NCI-H187 treated with DMSO at 0.1 percent for 48 hours (cell line): ENCODE results near the gene MED12L.
"Not testable (repeated sequence)": the region's sequence is repeated elsewhere in the genome, so short reads cannot be mapped to it uniquely, and the experiment has no call there.

Experiments used
- DNase-seq: peaks from one replicate; lab custom pipeline; 2025; lab: John Stamatoyannopoulos, UW

MED12L gene

DNA sequence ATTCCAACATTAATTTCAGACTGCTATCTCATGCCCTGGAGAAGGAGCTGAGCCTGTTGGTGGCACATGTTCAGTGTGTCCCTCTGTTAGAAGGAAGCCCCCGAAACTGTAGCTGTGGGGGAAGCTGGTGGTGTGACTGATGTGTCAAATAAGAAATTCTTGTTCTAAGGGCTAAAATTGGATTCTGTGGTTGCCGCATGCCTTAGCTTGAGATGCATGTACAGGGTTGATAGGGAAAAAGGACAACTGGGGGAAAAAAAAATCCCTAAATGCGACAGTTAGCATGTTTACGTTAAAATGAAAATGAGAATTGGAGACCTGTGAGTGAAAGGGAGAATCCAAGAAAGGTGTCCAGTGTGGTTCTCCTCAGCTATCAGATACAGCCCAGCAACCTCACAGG, 58.6 kb downstream of the MED12L start:
- no peak for DNase-seq

DNA sequence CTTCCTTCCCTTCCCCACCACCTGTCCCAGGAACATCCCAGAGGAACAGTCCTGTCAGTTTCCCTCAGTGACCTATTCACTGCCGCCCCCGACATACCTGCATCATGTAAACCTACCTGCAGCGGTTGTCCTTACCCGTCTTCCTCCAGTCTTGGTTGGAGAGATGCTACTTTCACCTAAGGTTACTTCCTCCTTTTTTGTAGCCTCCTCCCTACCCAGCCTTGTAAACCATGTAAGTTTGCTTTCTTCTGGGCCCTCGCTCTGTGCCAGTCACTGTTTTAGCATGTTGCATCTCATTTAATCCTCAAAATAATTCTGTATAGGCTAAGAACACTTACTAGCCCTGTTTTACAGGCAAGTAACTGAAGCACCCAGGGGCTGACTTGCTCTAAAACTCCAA, 59.3 kb downstream of the MED12L start:
- no peak for DNase-seq

DNA sequence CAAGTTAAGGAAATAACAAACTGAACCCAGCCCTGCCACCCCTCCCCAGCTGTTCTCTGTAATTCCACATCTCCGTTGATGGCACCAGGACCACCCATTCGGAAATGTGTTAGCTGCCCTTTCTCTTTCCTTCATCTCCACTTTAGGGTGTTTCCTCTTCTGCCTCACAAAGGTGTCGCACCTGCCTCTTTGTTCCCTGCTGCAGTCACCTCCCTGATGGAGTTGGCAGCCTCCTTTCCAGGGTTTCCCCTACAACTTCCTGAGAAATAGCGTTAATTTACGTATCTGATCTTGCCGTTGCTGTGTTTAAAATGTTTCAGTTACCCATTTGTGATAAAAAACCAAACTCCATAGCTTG, 60.2 kb downstream of the MED12L start:
- DNase-seq = no peak

DNA sequence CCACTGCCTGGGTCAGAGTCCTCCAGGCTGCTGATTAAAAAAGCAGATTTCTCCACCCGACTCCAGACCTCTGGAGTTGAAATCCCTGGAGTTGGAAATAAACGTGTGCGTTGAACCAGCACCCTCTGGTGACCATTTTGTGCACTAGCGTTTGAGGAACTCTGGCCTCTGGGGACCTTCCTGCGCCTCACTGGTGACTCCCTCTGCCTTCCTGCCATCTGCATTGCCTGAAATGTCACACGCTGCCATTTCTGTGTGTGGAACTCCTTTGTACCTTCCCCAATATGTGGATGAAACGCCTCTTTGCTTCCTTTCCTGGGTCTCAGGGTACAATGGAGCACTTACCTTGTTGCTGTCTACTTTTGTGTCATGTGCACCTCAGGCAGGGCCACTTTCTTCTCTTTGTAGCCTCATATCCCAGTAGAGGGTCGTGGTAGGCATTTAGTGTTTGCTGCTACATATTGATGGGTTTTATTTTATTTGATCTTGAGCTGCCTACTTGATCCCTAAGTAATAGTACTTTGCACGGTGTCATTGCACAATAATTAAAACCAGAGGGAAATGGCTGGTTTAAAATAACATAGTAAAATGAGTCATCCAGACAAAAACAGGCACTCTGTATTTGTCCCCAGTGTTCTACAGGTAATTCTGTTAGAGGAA, 60.7 kb downstream of the MED12L start:
- peak; percentile 35 for DNase-seq

DNA sequence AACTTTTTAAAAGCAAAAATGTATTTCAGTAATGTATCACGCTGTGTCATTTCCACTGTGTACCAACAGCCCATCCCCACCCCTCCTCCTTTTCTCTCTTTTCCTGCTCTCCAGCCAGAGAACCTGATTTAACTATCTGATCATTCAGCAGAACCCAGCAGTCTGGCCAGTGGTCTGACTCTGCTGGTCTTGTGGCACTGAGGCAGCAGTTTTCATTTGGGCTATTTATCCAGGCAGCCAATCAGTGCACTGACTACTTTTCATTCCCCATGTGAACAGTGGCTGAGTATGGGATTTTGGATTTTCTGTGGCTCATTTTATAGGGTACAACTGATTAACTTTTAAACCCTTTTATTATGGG, 61.2 kb downstream of the MED12L start:
- no peak for DNase-seq

DNA sequence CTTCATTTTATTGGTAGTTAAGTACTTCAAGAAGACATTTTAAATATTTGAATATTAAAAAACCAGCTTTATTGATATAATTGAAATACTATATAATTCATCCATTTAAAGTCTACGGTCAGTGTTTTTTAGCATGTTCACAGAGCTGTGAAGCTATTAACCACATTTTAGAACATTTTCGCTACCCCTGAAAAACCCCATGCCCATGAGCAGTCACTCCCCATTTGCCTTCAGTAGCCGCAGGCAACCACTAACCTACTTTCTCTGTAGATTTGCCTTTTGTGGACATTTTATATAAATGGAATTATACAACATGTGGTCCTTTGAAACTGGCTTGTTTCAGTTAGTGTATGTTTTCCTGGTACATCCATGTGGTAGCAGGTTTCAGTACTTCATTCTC, 61.8 kb downstream of the MED12L start:
- no peak for DNase-seq

DNA sequence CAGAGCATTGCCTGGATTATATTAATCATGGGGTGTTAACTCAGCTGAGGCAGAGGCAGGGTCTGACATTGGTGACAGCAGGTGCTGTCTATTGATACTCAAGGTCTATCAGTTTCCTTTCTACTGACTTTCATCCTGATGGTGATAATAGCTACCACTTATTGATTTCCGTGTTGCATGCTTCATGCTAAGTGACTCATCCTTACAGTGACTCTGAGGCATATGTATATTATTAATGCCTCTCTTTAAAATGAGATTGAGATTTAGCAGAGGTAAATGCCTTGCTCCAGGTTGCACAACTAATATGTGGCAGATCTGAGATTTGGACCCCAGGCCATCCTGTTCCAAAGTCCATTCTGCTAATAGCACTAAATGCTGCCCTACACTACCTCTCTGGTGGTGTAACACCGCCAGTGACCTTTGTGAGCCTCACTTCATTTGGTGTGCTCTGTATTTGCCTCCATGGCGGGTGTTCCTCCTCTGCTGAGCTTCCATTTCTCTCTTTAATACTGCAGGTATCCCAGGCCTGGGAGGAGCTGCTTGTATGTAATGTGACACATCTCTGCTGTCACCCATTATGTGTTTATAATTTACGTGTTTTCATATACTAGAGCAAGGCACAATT, 67.1 kb downstream of the MED12L start:
- no peak for DNase-seq

DNA sequence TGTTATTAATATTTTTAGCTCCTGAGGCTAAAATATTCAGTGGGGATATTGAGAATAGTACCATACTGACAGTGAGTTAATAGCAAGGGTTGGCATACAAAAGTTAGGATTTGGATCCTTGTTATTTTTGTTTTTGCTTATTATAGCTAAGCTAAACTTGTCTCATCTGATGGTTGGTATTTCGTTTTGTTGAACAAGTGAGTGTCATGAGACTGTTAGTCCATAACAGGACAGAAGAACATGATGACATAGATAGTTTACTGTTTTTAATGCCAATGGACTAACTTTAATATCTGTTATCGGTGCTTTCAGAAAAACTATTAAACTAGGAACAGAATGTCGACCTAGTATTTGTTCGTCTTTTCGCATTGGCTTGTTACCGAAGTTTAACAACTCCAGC, 69.1 kb downstream of the MED12L start:
- no peak for DNase-seq

DNA sequence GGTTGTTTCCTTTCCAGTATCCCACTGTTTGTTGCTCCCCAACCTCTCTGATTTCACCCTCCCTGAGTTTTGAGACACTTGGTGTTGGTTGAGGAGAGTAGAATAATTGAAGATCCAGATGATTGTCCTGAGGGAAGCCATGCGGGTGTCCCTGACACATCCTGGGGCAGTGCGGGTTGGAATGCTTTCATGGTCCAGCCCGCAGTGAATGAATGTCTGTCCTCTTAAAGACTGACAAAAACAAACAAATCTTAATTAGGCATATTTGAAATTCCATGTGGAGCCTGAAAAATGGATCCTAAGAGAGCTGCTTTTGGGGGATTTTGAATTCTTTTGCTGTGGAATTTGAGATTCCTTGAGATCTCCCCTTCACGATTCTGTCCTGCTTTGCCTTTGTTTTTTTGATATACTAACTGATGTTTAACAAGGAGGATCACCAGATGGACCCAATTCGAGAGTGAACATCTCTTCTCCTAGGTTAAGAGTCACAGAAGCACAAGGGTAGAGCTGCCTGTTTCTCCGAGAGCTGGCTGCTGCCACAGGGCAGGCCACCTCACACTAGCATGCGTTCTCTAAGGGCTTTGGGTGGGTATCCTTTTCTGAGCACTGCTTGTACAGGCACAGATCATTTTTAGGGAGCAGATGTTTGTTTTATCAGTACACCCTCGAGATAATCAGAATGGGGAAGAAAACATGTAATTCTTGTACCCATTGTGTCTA, 70.1 kb downstream of the MED12L start:
- DNase-seq = no peak

DNA sequence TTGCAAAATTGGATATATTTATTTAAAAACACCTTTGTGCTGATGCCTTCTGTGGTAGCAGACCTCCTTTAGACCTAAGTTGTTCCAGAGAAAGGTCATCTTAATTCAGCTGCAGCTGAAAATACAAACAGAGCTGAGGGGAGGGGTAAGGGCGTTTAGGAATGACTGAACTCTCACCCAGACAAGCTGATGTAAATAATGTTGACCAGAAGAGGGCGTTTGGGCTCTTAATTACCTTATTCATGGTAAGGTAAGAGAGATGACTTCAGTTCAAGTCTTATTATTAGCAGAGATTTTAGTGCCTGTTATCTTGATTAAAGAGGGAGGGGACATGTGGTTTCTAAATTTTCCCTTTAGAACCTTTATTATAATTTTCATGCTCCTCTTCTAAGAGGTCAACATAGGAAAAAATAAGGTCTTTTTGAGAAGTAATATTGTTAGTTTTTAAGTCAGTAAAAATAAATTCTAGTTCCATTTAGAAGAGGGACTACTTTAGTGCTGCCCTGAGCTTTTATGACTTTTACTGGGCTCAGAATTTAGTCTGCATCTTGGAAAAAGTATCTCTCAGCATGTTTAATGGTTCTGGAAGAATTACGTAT, 71.3 kb downstream of the MED12L start:
- peak; percentile 11 for DNase-seq

DNA sequence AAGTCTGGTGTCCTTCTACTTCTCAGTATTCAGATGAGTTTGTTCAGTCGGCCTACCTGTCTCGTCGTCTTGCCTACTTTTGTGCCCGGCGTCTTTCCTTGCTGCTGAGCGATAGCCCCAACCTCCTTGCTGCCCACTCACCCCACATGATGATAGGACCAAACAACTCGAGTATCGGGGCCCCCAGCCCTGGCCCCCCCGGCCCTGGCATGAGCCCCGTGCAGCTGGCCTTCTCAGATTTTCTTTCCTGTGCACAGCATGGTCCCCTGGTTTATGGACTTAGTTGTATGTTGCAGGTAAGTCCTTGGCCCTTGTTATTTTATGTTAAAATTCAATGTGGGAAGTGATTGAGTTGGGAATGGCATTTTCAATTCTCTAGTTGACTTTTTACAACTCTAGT, 74.3 kb downstream of the MED12L start:
- no peak for DNase-seq

DNA sequence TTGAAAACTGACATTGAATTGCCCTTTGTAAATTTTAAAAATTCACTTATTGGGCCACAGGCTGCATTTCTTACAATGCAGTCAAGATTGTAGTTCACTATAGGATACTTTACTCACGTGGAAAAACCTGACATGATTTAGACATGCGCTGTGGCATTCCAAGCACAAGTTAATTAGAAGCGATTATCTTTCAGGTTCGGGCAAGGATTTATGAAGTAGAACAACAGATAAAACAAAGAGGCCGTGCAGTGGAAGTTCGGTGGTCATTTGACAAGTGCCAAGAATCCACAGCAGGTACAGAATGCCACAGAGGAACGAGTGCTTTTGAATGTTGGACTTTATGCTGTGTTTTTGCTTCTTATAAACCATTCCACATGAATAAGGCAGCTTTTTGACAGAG, 79.8 kb downstream of the MED12L start:
- DNase-seq = no peak

DNA sequence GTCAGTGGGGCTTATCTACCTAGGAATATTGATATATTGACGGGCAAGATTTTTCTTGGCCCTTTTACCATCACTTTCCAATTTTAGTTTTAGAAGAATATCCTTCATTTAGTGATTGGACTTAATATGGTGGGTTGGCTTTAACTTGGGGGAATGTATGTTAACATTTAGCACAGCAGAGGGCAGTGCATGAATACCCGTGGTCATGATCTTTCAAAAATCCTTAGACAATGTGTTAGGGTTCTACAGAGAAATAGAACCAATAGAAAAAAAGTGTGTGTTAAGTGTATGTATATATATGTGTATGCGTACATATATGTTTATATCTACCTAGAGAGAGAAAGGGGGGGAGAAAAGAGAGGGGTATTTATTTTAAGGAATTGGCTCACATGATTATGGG, 80.7 kb downstream of the MED12L start:
- DNase-seq = no peak

DNA sequence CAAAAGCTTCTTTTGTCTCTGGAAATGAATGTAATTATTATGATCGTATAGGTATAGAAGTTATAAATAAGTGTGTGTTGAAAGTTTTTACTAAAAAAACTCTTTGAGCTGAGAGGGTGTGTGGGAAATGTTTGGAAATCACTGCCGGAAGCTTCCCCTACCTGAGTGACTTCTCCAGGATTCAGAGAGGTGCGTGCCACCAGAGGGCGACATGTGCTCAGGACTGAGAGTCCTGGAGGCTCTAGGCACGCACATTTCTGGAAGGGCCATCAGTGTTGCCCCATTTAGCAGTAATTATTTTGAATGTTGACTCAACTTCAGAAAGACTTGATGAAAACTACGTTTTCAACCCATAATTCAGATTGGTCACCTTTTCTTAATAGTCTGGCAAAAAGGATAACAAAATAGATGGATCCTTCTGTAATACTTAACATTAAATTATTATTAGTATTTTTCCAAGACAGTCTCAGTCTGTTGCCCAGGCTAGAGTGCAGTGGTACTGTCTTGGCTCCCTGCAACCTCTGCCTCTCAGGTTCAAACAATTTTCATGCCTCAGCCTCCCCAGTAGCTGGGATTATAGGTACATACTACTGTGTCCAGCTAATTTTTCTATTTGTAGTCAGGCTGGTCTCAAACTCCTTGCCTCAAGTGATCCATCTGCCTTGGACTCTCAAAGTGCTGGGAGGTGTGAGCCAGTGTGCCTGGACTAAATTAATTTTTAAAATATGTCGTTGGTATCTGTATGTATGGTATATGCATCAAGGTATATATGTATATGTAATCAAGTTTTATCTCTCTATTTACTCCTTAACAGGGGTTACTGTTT, 83.0 kb downstream of the MED12L start:
- DNase-seq = no peak

DNA sequence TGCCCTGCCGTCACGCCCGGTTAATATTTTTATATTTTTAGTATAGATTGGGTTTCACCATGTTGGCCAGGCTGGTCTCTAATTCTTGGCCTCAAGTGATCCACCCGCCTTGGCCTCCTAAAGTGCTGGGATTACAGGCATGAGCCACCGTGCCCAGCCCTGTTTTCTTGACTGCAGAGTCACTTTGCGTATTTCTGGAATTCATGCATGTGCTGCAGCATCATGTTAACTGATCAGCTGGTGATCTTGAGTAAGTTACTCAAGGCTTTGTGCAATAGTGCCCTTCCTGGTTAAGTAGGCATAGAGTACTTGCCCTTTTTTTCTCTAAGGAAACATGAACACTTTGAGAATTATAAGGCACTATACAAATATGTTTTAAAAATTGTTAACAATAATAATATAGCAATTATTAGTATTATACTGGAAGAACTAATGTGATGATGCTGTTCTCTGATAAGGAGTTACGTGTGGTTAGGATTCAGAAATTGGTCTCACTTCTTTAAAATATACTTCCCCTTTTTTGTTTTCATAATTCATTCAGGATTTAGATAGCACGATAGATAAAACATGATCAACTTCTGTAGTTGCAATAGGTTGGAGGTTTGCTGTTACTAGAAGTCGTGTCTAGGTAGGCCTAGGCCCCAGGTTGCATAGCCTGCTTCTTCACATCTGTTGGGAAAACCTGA, 83.9 kb downstream of the MED12L start:
- no peak for DNase-seq

DNA sequence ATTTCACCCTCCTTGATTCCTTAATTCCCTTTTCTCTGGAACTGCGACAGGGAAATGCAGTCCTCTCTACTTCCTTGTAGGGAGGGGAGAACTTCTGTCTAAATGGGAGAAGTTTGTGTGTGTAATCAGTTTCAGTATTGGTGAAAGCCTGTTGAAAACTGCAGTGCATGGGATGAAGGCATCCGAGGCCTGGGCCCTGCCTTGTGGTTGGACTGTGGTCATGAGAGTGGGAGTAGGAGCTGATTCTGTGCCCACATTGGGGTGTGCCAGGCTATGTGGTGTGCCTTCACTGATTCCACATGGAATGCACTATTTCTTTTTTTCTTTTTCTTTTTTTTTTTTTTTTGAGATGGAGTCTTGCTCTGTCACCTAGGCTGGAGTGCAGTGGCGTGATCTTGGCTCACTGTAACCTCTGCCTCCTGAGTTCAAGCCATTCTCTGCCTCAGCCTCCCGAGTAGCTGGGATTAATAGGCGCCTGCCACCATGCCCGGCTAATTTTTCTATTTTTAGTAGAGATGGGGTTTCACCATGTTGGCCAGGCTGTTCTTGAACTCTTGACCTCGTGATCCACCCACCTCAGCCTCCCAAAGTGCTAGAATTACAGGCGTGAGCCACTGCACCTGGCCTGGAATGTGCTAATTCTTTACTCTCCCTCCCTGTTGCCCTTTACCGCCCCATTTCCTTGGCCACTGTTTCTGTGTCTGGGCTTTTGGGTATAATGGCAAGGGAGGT, 84.7 kb downstream of the MED12L start:
- DNase-seq = not testable (repeated sequence)

DNA sequence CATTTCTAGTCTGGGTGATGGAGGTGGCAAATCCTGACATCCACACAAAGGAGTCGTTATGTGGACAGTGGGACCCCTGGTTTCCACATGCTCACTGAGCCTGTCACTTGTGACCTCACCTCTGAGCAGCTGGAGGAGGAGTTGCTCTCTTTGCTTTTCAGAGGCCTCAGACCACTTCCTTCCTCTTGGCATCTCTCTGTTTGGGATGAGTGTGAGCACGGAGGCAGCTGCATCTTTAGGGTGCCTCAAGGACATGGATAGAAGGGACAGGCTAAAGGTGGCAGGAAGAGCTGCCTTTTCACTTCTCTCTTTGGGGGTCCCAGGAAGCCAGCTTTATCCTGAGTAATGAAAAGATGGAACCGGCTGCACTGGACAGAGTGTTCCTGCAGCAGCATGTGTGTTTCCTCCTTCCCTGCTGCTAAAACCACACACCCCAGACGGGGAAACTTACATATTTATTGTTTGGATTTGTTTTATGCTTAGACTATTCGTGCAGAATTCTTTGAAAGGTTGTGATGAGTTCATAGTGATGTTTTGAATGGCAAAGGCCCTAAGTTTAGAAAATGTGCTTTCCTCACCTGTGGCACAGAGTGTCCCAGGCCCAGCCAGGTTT, 85.8 kb downstream of the MED12L start:
- no peak for DNase-seq

DNA sequence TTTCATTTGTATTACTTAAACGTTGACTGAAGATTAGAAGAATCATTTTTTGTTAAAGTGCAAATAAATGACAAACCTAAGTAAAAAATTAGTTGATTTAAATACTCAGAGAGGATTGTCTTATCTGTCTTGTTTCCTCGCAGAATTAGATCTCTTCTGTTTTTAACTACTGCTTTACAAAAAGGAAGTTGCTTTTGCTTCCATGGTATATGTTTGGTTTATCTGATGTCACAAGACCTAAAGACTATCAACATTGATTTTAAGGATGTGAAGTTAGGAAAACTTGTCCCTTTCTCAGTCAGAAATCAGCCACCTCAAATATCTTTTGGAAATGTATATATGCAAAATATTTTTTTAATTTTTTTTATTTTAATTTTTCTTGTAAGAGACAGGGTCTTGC, 88.9 kb downstream of the MED12L start:
- no peak for DNase-seq

DNA sequence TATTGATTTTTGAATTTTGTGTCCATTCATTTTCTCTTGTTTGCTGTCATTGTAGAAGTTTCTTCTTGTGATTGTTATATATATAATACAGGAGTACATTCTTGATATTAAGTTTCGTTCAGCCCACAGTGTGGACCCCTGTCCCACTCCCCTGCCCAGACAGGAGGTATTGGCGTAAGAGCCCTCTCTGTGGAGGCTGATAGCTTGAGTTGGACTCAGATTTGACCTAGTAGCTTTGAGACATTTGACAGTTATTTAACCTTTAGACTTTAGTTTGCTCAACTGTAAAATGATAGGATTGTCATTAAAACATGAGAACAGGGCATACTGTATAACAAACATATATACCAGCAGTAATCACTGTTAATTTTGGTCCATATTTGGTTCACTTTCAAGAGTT, 90.5 kb downstream of the MED12L start:
- DNase-seq = no peak

DNA sequence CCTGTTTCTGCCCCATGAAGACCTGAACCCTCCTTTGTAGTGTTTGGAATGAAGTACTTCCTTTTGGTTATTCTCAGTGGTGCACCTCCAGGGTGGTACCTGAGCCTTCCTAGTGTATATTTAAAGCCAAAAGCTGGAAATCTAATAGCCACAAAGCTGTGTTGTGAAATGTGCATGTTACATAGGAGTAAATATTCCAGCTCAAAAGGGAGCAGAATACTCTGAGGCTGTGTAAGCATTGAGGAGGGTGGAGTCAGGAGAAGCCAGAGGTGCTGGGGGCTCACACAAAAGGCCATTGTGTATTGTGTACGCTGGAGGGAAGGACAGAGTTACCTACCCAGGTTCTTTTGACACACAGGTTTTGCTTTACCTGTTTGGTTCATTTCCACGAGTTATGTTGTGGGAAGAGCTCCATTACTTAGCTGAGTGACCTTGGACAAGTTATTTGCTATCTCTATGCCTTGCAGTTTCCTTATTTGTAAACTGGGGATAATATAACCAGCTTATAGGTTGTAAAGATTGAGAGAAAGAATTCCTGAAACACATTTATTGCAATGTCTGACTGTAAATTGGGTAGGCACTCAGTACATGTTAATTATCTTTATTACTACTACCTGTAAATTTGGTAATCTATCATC, 92.9 kb downstream of the MED12L start:
- no peak for DNase-seq
